Stimulated activated CD4-positive, alpha-beta T cell treated with anti-CD3 and anti-CD28 coated beads, TNF-alpha, amount 100 ng/mL, for 1 hour (primary cell): Measurements from ENCODE around the gene SLC6A6.

ENCODE experiments used
- DNase-seq, 3 donors: peaks; one replicate each; pipeline ENCODE4 v3.0.0-alpha.2; 2020; ENCODE audit warnings: low read depth in 3 of 3, low spot score in 1 of 3

The SLC6A6 gene

GRCh38 chr3:14451844-14452739, 49.7 kb downstream of the SLC6A6 start:
- DNase-seq: no peak

GRCh38 chr3:14452740-14453710, 50.6 kb downstream of the SLC6A6 start:
- no peak for DNase-seq

GRCh38 chr3:14453876-14454638, 51.7 kb downstream of the SLC6A6 start:
- no peak for DNase-seq

- no peak for DNase-seq
Measured at GRCh38 chr3:14454639-14455310, 52.4 kb downstream of the SLC6A6 start.

- no peak for DNase-seq
Measured at GRCh38 chr3:14455571-14456317, 53.3 kb downstream of the SLC6A6 start.

GRCh38 chr3:14456794-14457193, 54.4 kb downstream of the SLC6A6 start:
- no peak for DNase-seq

GRCh38 chr3:14457481-14457880, 55.1 kb downstream of the SLC6A6 start:
- DNase-seq: no peak

- no peak for DNase-seq
Measured at GRCh38 chr3:14457999-14458398, 55.6 kb downstream of the SLC6A6 start.

- DNase-seq: no peak
Measured at GRCh38 chr3:14458434-14459275, 56.2 kb downstream of the SLC6A6 start.

GRCh38 chr3:14459384-14459783, 57.0 kb downstream of the SLC6A6 start:
- DNase-seq: no peak

GRCh38 chr3:14459787-14460186, 57.4 kb downstream of the SLC6A6 start:
- no peak for DNase-seq

GRCh38 chr3:14460342-14461005, 58.1 kb downstream of the SLC6A6 start:
- no peak for DNase-seq

- no peak for DNase-seq
Measured at GRCh38 chr3:14461006-14461747, 58.8 kb downstream of the SLC6A6 start.

- peak in 1 of 3 donors; percentile 24 for DNase-seq
Measured at GRCh38 chr3:14461748-14462324, 59.4 kb downstream of the SLC6A6 start.

GRCh38 chr3:14462738-14463137, 60.3 kb downstream of the SLC6A6 start:
- DNase-seq: no peak

- no peak for DNase-seq
Measured at GRCh38 chr3:14463330-14464140, 61.1 kb downstream of the SLC6A6 start.

- no peak for DNase-seq
Measured at GRCh38 chr3:14464141-14464465, 61.7 kb downstream of the SLC6A6 start.
